Osteoblast (primary cell): ENCODE data around the gene SARS2. TPM values are rescaled to one million over a fixed set of nuclear protein-coding genes. Genes with fewer than 3 reads are reported as not detected.

Experiments used
- DNase-seq: peaks from one replicate; pipeline ENCODE4 v3.0.0; 2011; ENCODE audit warnings: low spot score, mixed read lengths; ENCODE audit not compliant: insufficient read length; ENCODE audit errors: missing footprints
- H2AFZ ChIP-seq: 2 replicates; pipeline ENCODE4 v1.6.0; 2011; ENCODE audit warnings: mild to moderate bottlenecking, low read length
- H3K27ac ChIP-seq: 2 replicates; pipeline ENCODE4 v1.5.1; 2011; ENCODE audit warnings: mild to moderate bottlenecking, low read depth, low read length, moderate library complexity
- H3K27me3 ChIP-seq: 2 replicates; pipeline ENCODE4 v1.6.0; 2012; ENCODE audit warnings: mild to moderate bottlenecking, control low read depth, inconsistent platforms, low read length, moderate library complexity; ENCODE audit not compliant: insufficient read depth
- H3K36me3 ChIP-seq: 2 replicates; pipeline ENCODE4 v1.5.1; 2011; ENCODE audit warnings: mild to moderate bottlenecking, low read length, control low read depth, moderate library complexity; ENCODE audit not compliant: insufficient read depth
- H3K4me1 ChIP-seq: 2 replicates; pipeline ENCODE4 v1.5.1; 2011; ENCODE audit warnings: mild to moderate bottlenecking, low read length, control low read depth, moderate library complexity; ENCODE audit not compliant: insufficient read depth
- H3K4me2 ChIP-seq: 2 replicates; pipeline ENCODE4 v1.6.0; 2011; ENCODE audit warnings: mild to moderate bottlenecking, low read length; ENCODE audit not compliant: insufficient read depth
- H3K4me3 ChIP-seq: fragments of 200-600 bp; sonication (generic); 3 replicates; pipeline ENCODE4 v1.5.1; 2012; ENCODE audit warnings: mild to moderate bottlenecking, low read length, inconsistent platforms; ENCODE audit not compliant: insufficient read depth
- H3K79me2 ChIP-seq: 2 replicates; pipeline ENCODE4 v1.6.0; 2012; ENCODE audit warnings: mild to moderate bottlenecking, low read length, control low read depth, inconsistent platforms; ENCODE audit not compliant: insufficient read depth
- H3K9me3 ChIP-seq: 2 replicates; pipeline ENCODE4 v1.5.1; 2011; ENCODE audit warnings: low read depth, low read length, control low read depth
- H4K20me1 ChIP-seq: 2 replicates; pipeline ENCODE4 v1.6.0; 2012; ENCODE audit warnings: mild to moderate bottlenecking, low read length, control low read depth; ENCODE audit not compliant: insufficient read depth
- total RNA-seq: library from RNA; depleted of rRNA; stranded (reverse); fragments of >200 nt; gene quantifications from 2 replicates; pipeline ENCODE4 v1.2.3, GENCODE V29; 2012
- TF ChIP-seq, protein P1 (sequence below): IDR thresholded peaks from 2 replicates; pipeline ENCODE4 v1.5.1; 2011; ENCODE audit warnings: mild to moderate bottlenecking, low read depth, low read length, moderate library complexity; ENCODE audit errors: extremely low read depth

The SARS2 gene
- total RNA-seq, 1 donor = 21.7 TPM

DNA sequence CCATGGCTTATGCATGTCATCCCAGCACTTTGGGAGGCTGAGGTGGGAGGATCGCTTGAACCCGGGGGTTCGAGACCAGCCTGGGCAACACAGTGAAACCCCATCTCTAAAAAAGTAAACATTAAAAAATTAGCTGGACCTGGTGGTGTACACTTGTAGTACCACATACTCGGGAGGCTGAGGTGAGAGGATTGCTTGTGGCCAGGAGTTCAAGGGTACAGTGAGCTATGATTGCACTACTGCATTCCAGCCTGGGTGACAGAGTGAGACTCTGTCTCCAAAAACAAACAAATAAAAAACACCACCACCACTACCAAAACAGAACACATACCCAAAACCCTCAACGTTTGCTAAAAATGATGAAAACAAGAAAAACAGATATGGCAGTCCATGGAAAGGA, 29.1 kb upstream of the SARS2 start:
- peaks cover 3% of the 10 kb centered on the region for H3K36me3 ChIP-seq
- no peak overlapping the region for H2AFZ ChIP-seq
- no peak overlapping the region for H3K4me3 ChIP-seq
- TF ChIP-seq, protein P1, sequence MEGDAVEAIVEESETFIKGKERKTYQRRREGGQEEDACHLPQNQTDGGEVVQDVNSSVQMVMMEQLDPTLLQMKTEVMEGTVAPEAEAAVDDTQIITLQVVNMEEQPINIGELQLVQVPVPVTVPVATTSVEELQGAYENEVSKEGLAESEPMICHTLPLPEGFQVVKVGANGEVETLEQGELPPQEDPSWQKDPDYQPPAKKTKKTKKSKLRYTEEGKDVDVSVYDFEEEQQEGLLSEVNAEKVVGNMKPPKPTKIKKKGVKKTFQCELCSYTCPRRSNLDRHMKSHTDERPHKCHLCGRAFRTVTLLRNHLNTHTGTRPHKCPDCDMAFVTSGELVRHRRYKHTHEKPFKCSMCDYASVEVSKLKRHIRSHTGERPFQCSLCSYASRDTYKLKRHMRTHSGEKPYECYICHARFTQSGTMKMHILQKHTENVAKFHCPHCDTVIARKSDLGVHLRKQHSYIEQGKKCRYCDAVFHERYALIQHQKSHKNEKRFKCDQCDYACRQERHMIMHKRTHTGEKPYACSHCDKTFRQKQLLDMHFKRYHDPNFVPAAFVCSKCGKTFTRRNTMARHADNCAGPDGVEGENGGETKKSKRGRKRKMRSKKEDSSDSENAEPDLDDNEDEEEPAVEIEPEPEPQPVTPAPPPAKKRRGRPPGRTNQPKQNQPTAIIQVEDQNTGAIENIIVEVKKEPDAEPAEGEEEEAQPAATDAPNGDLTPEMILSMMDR = no peak
- H3K79me2 ChIP-seq = no peaks in the 10 kb centered on the region
- DNase-seq = no peak
- no peak overlapping the region for H3K4me2 ChIP-seq
- no peaks in the 10 kb centered on the region for H4K20me1 ChIP-seq
- H3K4me1 ChIP-seq = peaks cover 3% of the 10 kb centered on the region
- H3K27me3 ChIP-seq = no peaks in the 10 kb centered on the region
- no peaks in the 10 kb centered on the region for H3K9me3 ChIP-seq
- no peak overlapping the region for H3K27ac ChIP-seq

DNA sequence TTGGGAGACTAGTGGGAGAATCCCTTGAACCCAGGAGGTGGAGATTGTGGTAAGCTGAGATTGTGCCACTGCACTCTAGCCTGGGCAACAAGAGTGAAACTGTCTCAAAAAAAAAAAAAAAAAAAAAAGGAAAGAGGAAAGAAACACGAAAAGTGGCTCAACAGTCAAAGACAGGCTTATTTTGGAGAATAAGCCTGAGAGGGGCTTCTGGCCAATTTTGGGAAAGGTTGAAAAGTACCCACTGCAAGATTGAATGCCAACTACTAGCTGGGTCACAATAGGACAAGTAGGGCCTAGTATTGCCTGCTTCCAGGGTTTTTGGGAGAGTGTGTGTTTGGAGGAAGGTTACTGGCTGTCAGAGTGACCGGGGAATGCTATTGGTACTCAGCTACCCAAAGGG, 27.7 kb upstream of the SARS2 start:
- H3K27me3 ChIP-seq = no peaks in the 10 kb centered on the region
- no peak overlapping the region for H3K4me2 ChIP-seq
- peaks cover 3% of the 10 kb centered on the region for H3K4me1 ChIP-seq
- no peaks in the 10 kb centered on the region for H4K20me1 ChIP-seq
- H3K4me3 ChIP-seq = no peak overlapping the region
- no peaks in the 10 kb centered on the region for H3K9me3 ChIP-seq
- H3K27ac ChIP-seq = no peak overlapping the region
- no peaks in the 10 kb centered on the region for H3K79me2 ChIP-seq
- DNase-seq = no peak
- no peak overlapping the region for H2AFZ ChIP-seq
- H3K36me3 ChIP-seq = peaks cover 3% of the 10 kb centered on the region
- TF ChIP-seq, protein P1 = no peak

DNA sequence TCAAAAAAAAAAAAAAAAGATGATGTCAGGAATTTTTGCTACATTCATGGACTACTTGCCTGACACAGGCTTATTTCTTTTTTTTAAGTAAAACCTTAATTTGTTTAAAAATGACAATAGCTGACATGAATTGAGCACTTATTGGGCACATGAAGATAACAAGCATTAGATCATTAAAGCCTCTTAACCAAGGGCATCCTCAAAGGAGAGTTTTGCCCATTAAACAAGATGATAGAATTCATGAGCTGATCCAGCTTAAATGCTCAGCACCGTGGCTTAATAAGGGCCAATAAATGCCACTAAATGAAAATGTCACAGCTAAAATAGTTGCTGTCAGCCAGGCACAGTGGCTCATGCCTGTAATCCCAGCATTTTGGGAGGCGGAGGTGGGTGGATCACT, 25.7 kb upstream of the SARS2 start:
- no peak overlapping the region for H2AFZ ChIP-seq
- no peak overlapping the region for H3K27ac ChIP-seq
- peaks cover 3% of the 10 kb centered on the region for H3K36me3 ChIP-seq
- H3K9me3 ChIP-seq = no peaks in the 10 kb centered on the region
- H3K27me3 ChIP-seq = no peaks in the 10 kb centered on the region
- DNase-seq = peak; percentile 50
- no peak overlapping the region for H3K4me3 ChIP-seq
- TF ChIP-seq, protein P1 = no peak
- no peaks in the 10 kb centered on the region for H4K20me1 ChIP-seq
- H3K4me1 ChIP-seq = no peaks in the 10 kb centered on the region
- no peaks in the 10 kb centered on the region for H3K79me2 ChIP-seq
- no peak overlapping the region for H3K4me2 ChIP-seq

DNA sequence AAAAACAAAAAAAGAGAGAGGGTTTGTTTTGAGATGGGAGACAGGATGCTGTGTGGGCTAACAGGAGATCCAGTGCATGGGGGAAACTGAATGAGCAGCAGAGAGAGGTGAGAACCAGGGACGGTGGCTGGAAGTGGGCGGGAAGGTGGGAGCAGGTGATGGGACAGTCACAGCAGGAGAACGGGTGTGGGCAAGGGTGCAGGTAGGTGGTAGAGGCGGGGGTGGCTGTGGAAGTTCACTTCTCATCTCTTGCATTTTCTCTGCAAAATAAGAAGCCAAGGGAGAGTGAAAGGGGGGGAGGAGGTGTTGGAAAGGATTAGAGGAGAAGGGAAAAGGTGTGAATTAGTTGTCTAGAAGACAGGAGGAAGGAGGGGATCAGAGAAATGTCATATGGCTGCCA, 23.1 kb upstream of the SARS2 start:
- Histone ChIP-seq H2AFZ (no peak overlapping the region), H3K4me2 (no peak overlapping the region), H4K20me1 (peaks cover 3% of the 10 kb centered on the region), H3K27me3 (no peaks in the 10 kb centered on the region), H3K9me3 (no peaks in the 10 kb centered on the region), H3K79me2 (no peaks in the 10 kb centered on the region), H3K27ac (no peak overlapping the region), H3K4me1 (no peaks in the 10 kb centered on the region), H3K4me3 (no peak overlapping the region), H3K36me3 (peaks cover 3% of the 10 kb centered on the region)
- no peak for DNase-seq
- TF ChIP-seq, protein P1 = no peak
